Retinal pigment epithelial cell (primary cell): ENCODE data around the gene SLC35D2.

Experiments
- DNase-seq: peaks from one replicate; pipeline ENCODE4 v3.0.0-alpha.2; 2010; ENCODE audit warnings: low read depth
- H3K4me3 ChIP-seq: 2 replicates; pipeline ENCODE4 v1.5.1; 2011; ENCODE audit warnings: mild to moderate bottlenecking, low read length, control low read depth, moderate library complexity
- CTCF ChIP-seq: conservative IDR thresholded peaks from 2 replicates; pipeline ENCODE4 v1.5.1; 2011; ENCODE audit warnings: low read depth, low read length, control low read depth, inconsistent platforms

Gene SLC35D2

GRCh38 chr9:96413302-96414221 is 30.1 kb upstream of the SLC35D2 start:
- no peak for TF ChIP-seq CTCF
- DNase-seq, result no peak
- no peak overlapping the region for H3K4me3 ChIP-seq

DNA sequence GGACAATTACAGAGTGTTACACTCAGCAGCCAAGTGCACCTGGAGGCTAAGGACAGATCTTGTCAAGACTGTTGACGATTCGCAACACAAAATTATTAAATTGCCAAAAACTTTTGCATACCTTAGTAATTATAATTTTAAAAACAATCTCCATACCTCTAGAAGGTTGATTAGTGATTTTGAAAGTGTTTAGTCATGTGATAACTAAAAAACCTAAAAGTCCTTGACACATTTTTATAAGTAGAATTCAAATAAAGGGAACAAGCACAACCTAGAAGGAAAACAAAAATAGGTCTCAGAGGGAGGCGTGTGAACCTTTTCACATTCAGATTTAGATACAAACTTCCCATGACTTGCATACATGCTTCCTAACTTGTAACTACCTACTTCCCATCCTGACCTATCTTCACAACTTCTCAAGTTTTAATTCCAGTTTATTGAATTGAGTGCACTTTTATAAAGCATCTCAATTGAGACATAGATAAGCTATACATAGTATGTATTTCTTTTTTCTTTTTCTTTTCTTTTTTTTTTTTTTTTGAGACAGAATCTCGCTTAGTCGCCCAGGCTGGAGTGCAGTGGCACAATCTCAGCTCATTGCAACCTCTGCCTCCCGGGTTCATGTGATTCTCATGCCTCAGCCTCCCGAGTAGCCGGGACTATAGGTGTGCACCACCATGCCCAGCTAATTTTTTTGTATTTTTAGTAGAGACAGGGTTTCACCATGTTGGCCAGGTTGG is 28.8 kb upstream of the SLC35D2 start:
- H3K4me3 ChIP-seq, result no peak overlapping the region
- DNase-seq, result no peak
- no peak for TF ChIP-seq CTCF

DNA sequence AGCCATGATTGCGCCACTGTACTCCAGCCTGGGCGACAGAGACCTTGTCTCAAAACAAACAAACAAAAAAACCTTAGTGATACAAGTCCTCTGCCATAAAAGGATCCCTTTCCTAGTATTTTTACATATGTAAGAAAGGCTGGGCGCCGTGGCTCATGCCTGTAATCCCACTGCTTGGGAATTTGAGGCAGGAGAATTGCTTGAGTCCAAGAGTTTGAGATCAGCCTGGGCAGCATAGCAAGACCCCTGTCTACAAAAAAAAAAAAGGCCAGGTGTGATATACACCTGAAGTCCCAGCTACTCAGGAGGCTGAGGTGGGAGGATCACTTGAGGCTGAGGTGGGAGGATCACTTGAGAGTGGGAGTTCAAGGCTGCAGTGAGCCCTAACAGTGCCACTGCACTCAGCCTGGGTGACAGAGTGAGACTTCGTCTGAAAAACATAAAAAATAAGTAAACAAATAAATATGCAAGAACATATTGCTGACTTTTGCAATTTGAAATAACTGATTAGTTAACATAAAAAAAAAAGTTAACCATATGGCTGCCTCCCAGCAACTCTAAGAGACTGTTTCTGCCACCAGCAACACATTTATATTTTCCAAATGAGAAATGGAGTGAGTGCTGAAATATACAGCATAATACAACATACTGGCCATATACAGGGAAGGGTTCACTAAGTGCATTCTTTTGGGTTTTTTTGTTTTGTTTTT is 27.8 kb upstream of the SLC35D2 start:
- H3K4me3 ChIP-seq, result no peak overlapping the region
- no peak for TF ChIP-seq CTCF
- DNase-seq, result no peak

DNA sequence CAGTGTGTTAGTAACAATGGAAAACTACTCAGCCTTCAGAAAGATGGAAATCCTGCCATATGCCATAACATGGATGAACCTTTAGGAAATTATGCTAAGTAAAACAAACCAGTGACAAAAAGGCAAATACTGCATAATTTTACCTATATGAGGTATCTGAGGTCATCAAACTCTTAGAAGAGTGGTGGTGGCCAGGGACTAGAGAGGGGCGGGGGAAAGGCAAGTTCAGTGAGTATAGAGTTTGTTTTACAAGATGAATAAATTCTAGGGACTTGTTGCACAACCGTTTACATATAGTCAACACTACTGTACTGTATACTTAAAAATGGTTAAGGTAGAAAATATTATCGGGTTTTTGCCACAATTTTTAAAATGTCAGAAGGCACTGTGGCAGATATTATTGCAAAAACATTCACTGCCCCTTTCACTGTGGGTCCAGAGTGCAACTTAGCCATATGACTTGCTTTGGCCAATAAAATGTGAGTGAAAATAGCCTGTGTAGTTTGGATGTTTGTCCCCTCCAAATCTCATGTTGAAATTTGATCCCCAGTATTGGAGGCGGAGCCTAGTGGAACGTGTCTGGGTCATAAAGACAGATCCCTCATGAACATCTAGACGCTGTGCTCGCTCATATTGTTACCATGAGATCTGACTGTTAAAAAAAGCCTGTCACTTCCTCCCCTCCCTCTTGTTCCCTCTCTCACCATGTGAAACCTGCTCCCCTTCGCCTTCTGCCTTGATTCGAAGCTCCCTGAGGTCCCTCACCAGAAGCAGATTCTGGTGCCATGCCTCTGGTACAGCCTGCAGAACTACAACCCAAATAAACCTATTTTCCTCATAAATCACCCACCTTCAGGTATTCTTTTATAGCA is 25.1 kb upstream of the SLC35D2 start:
- no peak for TF ChIP-seq CTCF
- no peak for DNase-seq
- H3K4me3 ChIP-seq, result no peak overlapping the region

- no peak for DNase-seq
- no peak for TF ChIP-seq CTCF
- H3K4me3 ChIP-seq, result no peak overlapping the region
Measured at GRCh38 chr9:96400132-96400910, 16.8 kb upstream of the SLC35D2 start.

GRCh38 chr9:96399325-96399633 is 15.8 kb upstream of the SLC35D2 start:
- no peak for TF ChIP-seq CTCF
- H3K4me3 ChIP-seq, result no peak overlapping the region
- DNase-seq, result no peak
